ENCODE data around the gene SAMD7.

The SAMD7 gene

DNA sequence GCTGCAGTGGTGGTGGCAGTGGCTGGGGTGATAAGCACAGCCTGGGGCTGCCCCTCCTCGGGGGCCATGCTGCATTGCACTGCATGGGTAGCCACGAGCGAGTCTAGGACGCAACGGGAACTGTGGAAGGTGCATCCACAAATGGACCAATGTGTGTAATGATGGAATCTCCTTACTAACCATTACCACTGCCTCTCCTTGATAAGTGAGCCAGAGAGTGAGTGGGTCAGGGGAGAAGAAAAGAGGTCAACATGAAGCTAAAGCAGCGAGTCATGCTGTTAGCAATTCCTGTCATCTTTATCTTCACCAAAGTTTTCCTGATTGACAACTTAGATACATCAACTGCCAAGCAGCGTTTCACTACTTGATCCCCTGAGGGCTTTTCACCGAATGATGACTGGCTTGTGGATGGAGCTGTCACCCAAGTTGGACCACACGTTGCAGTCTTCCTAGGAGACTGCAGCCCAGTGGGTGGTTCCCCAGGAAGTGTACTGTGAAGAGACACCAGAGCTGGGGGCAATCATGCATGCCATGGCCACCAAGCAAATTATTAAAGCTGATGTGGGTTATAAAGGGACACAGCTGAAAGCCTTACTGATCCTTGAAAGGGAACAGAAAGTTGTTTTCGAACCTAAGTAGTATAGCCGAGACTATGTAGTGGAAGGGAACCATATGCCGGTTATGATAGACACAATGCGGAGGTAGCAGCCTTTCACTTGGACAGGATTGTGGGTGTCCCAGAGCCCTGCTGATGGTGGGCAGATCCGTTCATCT lies 20.6 kb downstream of the SAMD7 start:
- Histone ChIP-seq H3K9ac (no peak overlapping the region), H3K9me3 (ENCODE audit: control insufficient read depth, low read length) (no peaks in the 10 kb centered on the region), H3K79me2 (no peaks in the 10 kb centered on the region), H3K36me3 (ENCODE audit: control insufficient read depth, insufficient read depth, low read length) (no peaks in the 10 kb centered on the region), H3K4me2 (ENCODE audit: low read length) (no peak overlapping the region), H3K4me3 (ENCODE audit: low read depth, low read length) (no peak overlapping the region), H3K27ac (no peak overlapping the region), H3K4me1 (no peaks in the 10 kb centered on the region), H2AFZ (no peak overlapping the region), H3K27me3 (ENCODE audit: control insufficient read depth, insufficient read depth, low read length) (no peaks in the 10 kb centered on the region)
- TF ChIP-seq, protein P1, sequence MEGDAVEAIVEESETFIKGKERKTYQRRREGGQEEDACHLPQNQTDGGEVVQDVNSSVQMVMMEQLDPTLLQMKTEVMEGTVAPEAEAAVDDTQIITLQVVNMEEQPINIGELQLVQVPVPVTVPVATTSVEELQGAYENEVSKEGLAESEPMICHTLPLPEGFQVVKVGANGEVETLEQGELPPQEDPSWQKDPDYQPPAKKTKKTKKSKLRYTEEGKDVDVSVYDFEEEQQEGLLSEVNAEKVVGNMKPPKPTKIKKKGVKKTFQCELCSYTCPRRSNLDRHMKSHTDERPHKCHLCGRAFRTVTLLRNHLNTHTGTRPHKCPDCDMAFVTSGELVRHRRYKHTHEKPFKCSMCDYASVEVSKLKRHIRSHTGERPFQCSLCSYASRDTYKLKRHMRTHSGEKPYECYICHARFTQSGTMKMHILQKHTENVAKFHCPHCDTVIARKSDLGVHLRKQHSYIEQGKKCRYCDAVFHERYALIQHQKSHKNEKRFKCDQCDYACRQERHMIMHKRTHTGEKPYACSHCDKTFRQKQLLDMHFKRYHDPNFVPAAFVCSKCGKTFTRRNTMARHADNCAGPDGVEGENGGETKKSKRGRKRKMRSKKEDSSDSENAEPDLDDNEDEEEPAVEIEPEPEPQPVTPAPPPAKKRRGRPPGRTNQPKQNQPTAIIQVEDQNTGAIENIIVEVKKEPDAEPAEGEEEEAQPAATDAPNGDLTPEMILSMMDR (IDR thresholded peaks at IDR 0.05): no peak

DNA sequence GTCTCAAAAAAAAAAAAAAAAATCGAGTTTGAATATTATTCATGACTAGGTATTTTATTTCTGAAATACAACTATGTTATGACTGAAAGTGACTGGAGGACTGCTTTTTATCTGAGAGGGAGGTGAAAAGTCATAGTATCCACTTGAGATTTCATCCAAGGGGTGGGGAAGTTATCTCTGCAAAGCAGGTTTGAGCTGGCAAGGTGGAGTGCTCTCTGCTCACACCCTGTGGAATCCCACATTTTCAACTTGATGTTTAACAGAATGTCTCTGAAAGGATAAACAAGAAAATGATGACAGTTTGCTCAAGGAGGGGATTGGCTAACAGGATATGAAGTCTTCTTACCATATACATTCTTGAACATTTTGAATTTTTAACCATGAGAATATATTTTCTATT lies 27.9 kb downstream of the SAMD7 start:
- Histone ChIP-seq H3K9ac (no peak overlapping the region), H3K79me2 (no peaks in the 10 kb centered on the region), H3K36me3 (ENCODE audit: control insufficient read depth, insufficient read depth, low read length) (no peaks in the 10 kb centered on the region), H3K27ac (no peak overlapping the region), H3K27me3 (ENCODE audit: control insufficient read depth, insufficient read depth, low read length) (no peaks in the 10 kb centered on the region), H3K4me3 (ENCODE audit: low read depth, low read length) (no peak overlapping the region), H3K9me3 (ENCODE audit: control insufficient read depth, low read length) (no peaks in the 10 kb centered on the region), H3K4me2 (ENCODE audit: low read length) (no peak overlapping the region), H3K4me1 (peaks cover 2% of the 10 kb centered on the region), H2AFZ (no peak overlapping the region)
- TF ChIP-seq, protein P1 (IDR thresholded peaks at IDR 0.05): no peak

DNA sequence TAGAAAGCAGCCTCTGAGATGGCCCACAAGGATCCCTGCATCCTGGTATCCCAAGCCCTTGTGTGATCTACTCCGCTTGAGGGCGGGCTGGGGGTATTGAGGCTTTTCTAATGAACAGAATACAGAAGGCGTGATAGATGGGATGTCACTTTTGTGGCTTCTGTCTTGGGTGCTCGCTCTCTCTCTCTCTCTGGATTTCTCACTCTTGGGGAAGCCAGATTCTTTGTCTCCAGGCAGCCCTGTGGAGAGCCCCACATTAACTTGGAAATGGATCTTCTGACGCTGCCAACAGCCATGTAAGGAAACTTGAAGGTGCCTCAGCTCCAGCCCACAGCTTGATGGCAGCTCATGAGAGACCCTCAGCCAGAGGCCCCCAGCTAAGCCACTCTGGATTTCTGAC lies 28.4 kb downstream of the SAMD7 start:
- H3K27me3 ChIP-seq (ENCODE audit: control insufficient read depth, insufficient read depth, low read length): no peaks in the 10 kb centered on the region
- H3K36me3 ChIP-seq (ENCODE audit: control insufficient read depth, insufficient read depth, low read length): no peaks in the 10 kb centered on the region
- no peak overlapping the region for H3K4me3 ChIP-seq (ENCODE audit: low read depth, low read length)
- no peak overlapping the region for H3K27ac ChIP-seq
- H3K9me3 ChIP-seq (ENCODE audit: control insufficient read depth, low read length): no peaks in the 10 kb centered on the region
- H3K79me2 ChIP-seq: no peaks in the 10 kb centered on the region
- no peak overlapping the region for H2AFZ ChIP-seq
- H3K4me2 ChIP-seq (ENCODE audit: low read length): no peak overlapping the region
- TF ChIP-seq, protein P1 (IDR thresholded peaks at IDR 0.05): no peak
- no peak overlapping the region for H3K9ac ChIP-seq
- H3K4me1 ChIP-seq: peaks cover 2% of the 10 kb centered on the region

DNA sequence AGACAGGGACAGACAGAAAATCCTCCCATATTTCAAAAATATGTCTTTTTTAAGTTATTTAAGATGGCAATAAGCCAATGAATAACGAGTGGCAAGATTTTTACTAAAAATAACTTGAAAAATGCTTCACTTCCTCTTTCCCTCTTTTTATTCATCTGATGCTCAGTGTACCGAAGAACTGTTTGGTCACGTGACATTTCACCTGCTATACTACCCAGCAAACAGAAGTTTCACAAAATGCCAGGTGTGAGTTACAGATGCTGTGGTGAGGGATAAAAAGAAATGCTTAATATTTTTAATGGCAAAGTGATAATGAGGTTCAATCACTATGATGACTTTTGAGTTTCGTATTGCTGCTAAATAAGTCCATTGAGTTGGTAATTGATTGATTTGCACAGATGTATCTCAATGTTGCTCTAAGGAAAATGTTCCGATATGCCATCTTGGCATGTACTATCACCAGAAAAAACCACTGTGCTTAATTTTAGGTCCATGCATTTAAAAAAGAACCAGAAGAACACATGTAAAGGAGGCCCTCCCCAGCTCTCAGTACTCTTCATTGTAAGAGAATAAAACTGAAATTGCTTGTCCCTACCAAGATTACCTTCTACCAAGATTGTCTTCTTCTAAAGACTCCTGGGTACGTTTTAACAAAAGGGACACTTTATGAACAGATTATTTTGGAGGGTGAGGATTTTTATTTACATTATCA lies 29.3 kb downstream of the SAMD7 start:
- no peaks in the 10 kb centered on the region for H3K9me3 ChIP-seq (ENCODE audit: control insufficient read depth, low read length)
- no peak overlapping the region for H2AFZ ChIP-seq
- no peaks in the 10 kb centered on the region for H3K36me3 ChIP-seq (ENCODE audit: control insufficient read depth, insufficient read depth, low read length)
- H3K9ac ChIP-seq: no peak overlapping the region
- H3K79me2 ChIP-seq: no peaks in the 10 kb centered on the region
- H3K27me3 ChIP-seq (ENCODE audit: control insufficient read depth, insufficient read depth, low read length): no peaks in the 10 kb centered on the region
- H3K27ac ChIP-seq: no peak overlapping the region
- TF ChIP-seq, protein P1 (IDR thresholded peaks at IDR 0.05): no peak
- peak overlapping the region; percentile 53 for H3K4me2 ChIP-seq (ENCODE audit: low read length)
- peaks cover 2% of the 10 kb centered on the region for H3K4me1 ChIP-seq
- no peak overlapping the region for H3K4me3 ChIP-seq (ENCODE audit: low read depth, low read length)
